Measurements from ENCODE around the gene KDM5B.
A peak's percentile ranks its signal among the peaks of the same experiment; 100 is the strongest.
"Not testable (repeated sequence)": the region's sequence is repeated elsewhere in the genome, so short reads cannot be mapped to it uniquely, and the experiment has no call there.

Gene KDM5B

DNA sequence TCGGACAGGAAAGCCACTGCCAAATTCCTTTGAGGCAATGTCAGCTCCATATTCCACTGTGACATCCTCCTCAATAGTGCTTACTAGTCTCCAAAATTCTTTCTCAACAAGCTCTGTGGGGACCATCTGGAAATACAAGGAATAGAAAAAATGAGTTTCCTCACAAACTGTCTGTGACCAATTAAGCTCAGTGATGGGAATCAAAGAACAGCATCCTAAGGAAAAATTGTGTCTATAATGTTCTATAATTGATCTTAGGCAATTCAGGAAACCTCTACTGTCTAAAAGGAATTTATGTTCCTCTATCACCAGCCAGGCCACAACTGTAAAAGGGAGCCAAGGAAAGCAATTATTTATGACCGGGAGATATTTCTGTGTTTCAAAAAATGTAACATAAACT lies 51.8 kb downstream of the KDM5B start:
- no peak overlapping the region for H3K4me3 ChIP-seq (ENCODE audit: low read length)

DNA sequence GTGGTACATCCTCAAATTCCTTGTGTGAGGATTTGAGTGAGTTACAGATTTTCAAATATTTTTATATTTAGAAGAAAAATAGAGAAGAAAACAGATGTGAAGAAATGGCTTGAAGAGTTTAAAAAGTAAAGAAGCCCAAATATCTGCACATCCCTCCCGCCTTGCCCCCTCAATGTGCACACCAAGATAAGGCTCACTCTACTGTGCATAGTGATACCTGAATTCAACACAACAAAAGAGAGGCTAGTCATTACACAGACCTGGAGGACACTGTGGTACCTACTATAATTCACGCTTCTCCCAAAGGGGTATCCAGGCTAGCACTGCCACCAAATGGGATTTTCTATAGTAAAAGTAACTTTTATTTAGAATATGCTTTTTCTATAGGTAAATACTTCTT lies 53.9 kb downstream of the KDM5B start:
- TF ChIP-seq, protein P1, sequence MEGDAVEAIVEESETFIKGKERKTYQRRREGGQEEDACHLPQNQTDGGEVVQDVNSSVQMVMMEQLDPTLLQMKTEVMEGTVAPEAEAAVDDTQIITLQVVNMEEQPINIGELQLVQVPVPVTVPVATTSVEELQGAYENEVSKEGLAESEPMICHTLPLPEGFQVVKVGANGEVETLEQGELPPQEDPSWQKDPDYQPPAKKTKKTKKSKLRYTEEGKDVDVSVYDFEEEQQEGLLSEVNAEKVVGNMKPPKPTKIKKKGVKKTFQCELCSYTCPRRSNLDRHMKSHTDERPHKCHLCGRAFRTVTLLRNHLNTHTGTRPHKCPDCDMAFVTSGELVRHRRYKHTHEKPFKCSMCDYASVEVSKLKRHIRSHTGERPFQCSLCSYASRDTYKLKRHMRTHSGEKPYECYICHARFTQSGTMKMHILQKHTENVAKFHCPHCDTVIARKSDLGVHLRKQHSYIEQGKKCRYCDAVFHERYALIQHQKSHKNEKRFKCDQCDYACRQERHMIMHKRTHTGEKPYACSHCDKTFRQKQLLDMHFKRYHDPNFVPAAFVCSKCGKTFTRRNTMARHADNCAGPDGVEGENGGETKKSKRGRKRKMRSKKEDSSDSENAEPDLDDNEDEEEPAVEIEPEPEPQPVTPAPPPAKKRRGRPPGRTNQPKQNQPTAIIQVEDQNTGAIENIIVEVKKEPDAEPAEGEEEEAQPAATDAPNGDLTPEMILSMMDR (IDR thresholded peaks at IDR 0.05; ENCODE audit: insufficient read depth, low read depth, low read length, missing control alignments): no peak
- DNase-seq (ENCODE audit: low read depth): no peak
- H3K4me3 ChIP-seq (ENCODE audit: low read length): no peak overlapping the region

More for the DNA sequence above, 51.8 kb downstream of the KDM5B start:
- TF ChIP-seq, protein P1 (IDR thresholded peaks at IDR 0.05; ENCODE audit: insufficient read depth, low read depth, low read length, missing control alignments): no peak
- DNase-seq (ENCODE audit: low read depth): no peak

DNA sequence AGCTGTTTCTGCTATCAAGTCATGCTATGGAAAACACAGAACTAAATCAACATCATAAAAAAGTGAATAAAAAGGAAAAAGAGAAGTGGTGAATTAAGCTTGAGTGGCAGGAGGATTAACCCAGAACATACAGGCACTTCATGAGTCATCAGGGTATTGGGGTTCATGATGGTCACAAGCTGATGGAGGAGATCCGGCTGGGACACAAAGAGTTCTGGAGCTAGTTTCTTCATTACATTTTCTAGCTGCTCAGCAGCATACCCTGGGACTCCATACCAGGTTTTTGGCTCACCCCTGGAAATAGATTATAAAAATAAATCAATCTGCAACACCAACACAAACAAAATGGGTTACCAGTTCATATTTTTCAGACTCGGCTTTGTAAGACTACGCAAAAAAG lies 55.4 kb downstream of the KDM5B start:
- DNase-seq (ENCODE audit: low read depth): peak; percentile 3
- TF ChIP-seq, protein P1 (IDR thresholded peaks at IDR 0.05; ENCODE audit: insufficient read depth, low read depth, low read length, missing control alignments): no peak
- H3K4me3 ChIP-seq (ENCODE audit: low read length): no peak overlapping the region

DNA sequence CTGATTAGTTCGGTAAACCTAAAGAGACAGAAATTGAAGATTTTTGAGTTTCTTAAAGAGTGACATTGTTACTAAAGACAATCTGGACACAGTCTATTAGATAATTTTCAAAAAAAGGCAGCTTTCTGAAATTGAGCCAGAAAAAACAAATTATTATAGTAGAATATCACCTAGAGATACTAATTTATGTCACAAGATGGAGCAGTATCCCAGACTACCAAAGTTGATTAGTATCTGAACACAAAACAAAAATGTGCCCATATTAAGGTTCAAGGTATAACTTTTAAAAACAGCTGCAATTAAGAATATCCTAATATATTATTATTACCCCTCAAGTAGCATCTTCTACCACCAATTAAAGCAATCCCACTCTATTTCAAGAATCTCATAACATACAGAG lies 57.5 kb downstream of the KDM5B start:
- no peak overlapping the region for H3K4me3 ChIP-seq (ENCODE audit: low read length)
- no peak for DNase-seq (ENCODE audit: low read depth)
- TF ChIP-seq, protein P1 (IDR thresholded peaks at IDR 0.05; ENCODE audit: insufficient read depth, low read depth, low read length, missing control alignments): no peak

DNA sequence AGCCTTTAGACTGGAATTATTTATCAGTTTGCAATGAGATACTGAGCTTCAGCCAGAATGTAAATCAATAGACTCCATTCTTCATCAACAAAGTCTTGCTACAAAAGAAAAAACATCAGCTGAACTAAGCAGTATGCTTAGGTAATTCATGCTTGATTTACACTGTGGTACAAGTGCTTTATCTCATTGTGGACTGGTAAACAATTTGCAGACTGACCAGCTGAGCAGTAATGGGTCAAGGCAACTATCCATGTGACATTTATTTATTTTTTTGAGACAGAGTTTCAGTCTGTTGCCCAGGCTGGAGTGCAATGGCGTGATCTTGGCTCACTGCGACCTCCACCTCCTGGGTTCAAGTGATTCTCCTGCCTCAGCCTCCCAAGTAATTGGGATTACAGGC lies 58.2 kb downstream of the KDM5B start:
- H3K4me3 ChIP-seq (ENCODE audit: low read length): no peak overlapping the region
- TF ChIP-seq, protein P1 (IDR thresholded peaks at IDR 0.05; ENCODE audit: insufficient read depth, low read depth, low read length, missing control alignments): no peak

DNA sequence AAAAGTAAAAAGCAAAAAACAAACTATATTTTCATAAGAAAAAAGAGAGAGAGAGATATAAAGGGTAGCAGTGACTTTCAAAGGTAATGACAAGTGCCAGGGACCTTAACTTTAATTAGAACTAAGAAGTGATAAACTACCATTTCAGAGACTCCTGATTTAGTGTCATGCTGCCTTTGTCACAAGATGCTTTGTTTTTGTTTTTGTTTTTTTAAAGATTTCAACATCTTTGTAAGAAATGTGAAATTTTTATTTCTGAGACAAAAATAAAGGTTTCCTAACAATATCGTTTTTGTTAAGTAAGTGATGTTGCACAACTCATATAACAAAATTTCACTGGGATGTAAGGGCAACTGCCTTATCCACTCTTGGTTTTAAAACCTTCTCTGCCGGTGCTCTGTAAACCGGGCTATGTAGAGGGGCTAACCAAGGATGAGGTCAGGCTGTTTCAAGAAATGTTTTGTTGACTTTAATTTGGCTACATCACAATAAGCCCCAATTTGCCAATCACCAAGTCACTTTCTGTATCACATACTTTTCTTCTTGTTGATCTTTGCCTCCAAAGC lies 62.8 kb downstream of the KDM5B start:
- TF ChIP-seq, protein P1 (IDR thresholded peaks at IDR 0.05; ENCODE audit: insufficient read depth, low read depth, low read length, missing control alignments): no peak
- no peak overlapping the region for H3K4me3 ChIP-seq (ENCODE audit: low read length)
- DNase-seq (ENCODE audit: low read depth): no peak

More for the DNA sequence above, 58.2 kb downstream of the KDM5B start:
- DNase-seq (ENCODE audit: low read depth): no peak

DNA sequence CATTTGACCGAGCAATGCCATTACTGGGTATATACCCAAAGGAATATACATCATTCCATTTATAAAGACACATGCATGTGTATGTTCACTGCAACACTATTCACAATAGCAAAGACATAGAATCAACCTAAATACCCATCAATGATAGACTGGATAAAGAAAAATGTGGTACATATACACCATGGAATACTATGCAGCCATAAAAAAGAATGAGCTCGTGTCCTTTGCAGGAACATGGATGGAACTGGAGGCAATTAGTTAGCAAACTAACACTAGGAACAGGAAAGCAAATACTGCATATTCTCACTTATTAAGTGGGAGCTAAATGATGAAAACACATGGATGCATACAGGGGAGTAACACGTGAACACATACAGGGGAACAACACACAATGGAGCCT lies 63.5 kb downstream of the KDM5B start:
- not testable (repeated sequence) for H3K4me3 ChIP-seq (ENCODE audit: low read length); DNase-seq (ENCODE audit: low read depth)
